ENCODE measurements around the gene EVI5.

GRCh38 chr1:92743221-92743620 is 41.7 kb downstream of the EVI5 start:
- no peak for TF ChIP-seq CTCF (conservative IDR thresholded peaks at IDR 0.05; ENCODE audit: low read depth, low read length)
- TF ChIP-seq EZH2 (IDR thresholded peaks at IDR 0.05; ENCODE audit: borderline replicate concordance, low read depth, low read length, poor library complexity, severe bottlenecking): no peak
